Liver (tissue), 9 donors: ENCODE data around the gene SSPN. TPM values are rescaled to one million over a fixed set of nuclear protein-coding genes. Genes with fewer than 3 reads are reported as not detected.

Experiments used
- DNase-seq: peaks from one replicate; pipeline ENCODE4 v3.0.0-alpha.2; 2017; ENCODE audit warnings: low spot score
- H3K27ac ChIP-seq, 2 donors: one replicate each; pipeline ENCODE4 v1.7.0; 2013; ENCODE audit warnings: inconsistent platforms in 2 of 2, low read length in 2 of 2, control low read depth in 1 of 2, low read depth in 1 of 2, mild to moderate bottlenecking in 1 of 2
- H3K27me3 ChIP-seq, 4 donors: one replicate each; pipeline versions ENCODE4 v1.6.1 to v1.7.0; 2013; ENCODE audit warnings: low read length in 3 of 4, inconsistent platforms in 1 of 4, mild to moderate bottlenecking in 1 of 4, moderate library complexity in 1 of 4; ENCODE audit not compliant: control insufficient read depth in 4 of 4, insufficient read depth in 4 of 4
- H3K36me3 ChIP-seq, 4 donors: one replicate each; pipeline versions ENCODE4 v1.6.1 to v1.7.0; 2013; ENCODE audit warnings: low read length in 3 of 4, mild to moderate bottlenecking in 3 of 4, low read depth in 1 of 4, moderate library complexity in 1 of 4; ENCODE audit not compliant: control insufficient read depth in 4 of 4, insufficient read depth in 3 of 4
- H3K4me1 ChIP-seq, 4 donors: one replicate each; pipeline versions ENCODE4 v1.6.1 to v1.7.0; 2013; ENCODE audit warnings: low read length in 3 of 4, mild to moderate bottlenecking in 3 of 4, moderate library complexity in 1 of 4; ENCODE audit not compliant: control insufficient read depth in 4 of 4, insufficient read depth in 4 of 4
- H3K4me3 ChIP-seq, 3 donors: one replicate each; pipeline versions ENCODE4 v1.6.1 to v1.7.0; 2013; ENCODE audit warnings: low read length in 3 of 3, control low read depth in 1 of 3, low read depth in 1 of 3, mild to moderate bottlenecking in 1 of 3
- H3K9ac ChIP-seq, 2 donors: one replicate each; pipeline ENCODE4 v1.7.0; 2013; ENCODE audit warnings: low read length in 2 of 2, mild to moderate bottlenecking in 2 of 2, moderate library complexity in 2 of 2, control low read depth in 1 of 2, low read depth in 1 of 2
- H3K9me3 ChIP-seq, 4 donors: one replicate each; pipeline versions ENCODE4 v1.6.1 to v1.7.0; 2013; ENCODE audit warnings: low read length in 3 of 4; ENCODE audit not compliant: control insufficient read depth in 4 of 4
- EGR1 ChIP-seq, 2 donors: IDR thresholded peaks; 2 replicates each; pipeline ENCODE4 v1.6.1; 2016 to 2018; ENCODE audit warnings: antibody characterized with exemption in 2 of 2, low read depth in 2 of 2
- FOXA1 ChIP-seq: IDR thresholded peaks from 2 replicates; pipeline ENCODE4 v1.6.1; 2016; ENCODE audit warnings: antibody characterized with exemption
- FOXA2 ChIP-seq: IDR thresholded peaks from 2 replicates; pipeline ENCODE4 v1.6.1; 2016; ENCODE audit warnings: antibody characterized with exemption
- GABPA ChIP-seq, 2 donors: IDR thresholded peaks in 1 of 2; conservative IDR thresholded peaks in 1 of 2; 2 replicates each; pipeline ENCODE4 v1.6.1; 2016; ENCODE audit warnings: antibody characterized with exemption in 2 of 2, mild to moderate bottlenecking in 1 of 2, moderate library complexity in 1 of 2
- HNF4A ChIP-seq, 2 donors: conservative IDR thresholded peaks; 2 replicates each; pipeline ENCODE4 v1.6.1; 2016; ENCODE audit warnings: antibody characterized with exemption in 2 of 2, mild to moderate bottlenecking in 2 of 2
- HNF4G ChIP-seq: IDR thresholded peaks from 2 replicates; pipeline ENCODE4 v1.6.1; 2016; ENCODE audit warnings: antibody characterized with exemption
- JUND ChIP-seq, 2 donors: IDR thresholded peaks; 2 replicates each; pipeline ENCODE4 v1.6.1; 2016; ENCODE audit warnings: antibody characterized with exemption in 2 of 2
- NR2F2 ChIP-seq: IDR thresholded peaks from 2 replicates; pipeline ENCODE4 v1.6.1; 2016; ENCODE audit warnings: antibody characterized with exemption
- RAD21 ChIP-seq, 2 donors: IDR thresholded peaks; 2 replicates each; pipeline ENCODE4 v1.6.1; 2016; ENCODE audit warnings: antibody characterized with exemption in 2 of 2, mild to moderate bottlenecking in 2 of 2
- RXRA ChIP-seq, 2 donors: IDR thresholded peaks; 2 replicates each; pipeline ENCODE4 v1.6.1; 2017 to 2018; ENCODE audit warnings: antibody characterized with exemption in 2 of 2, mild to moderate bottlenecking in 1 of 2
- SP1 ChIP-seq: IDR thresholded peaks from 2 replicates; pipeline ENCODE4 v1.6.1; 2018; ENCODE audit warnings: antibody characterized with exemption, mild to moderate bottlenecking
- YY1 ChIP-seq: IDR thresholded peaks from 2 replicates; pipeline ENCODE4 v1.6.1; 2016; ENCODE audit warnings: antibody characterized with exemption, mild to moderate bottlenecking
- WGBS: extraction: QIAGEN DNeasy Blood & Tissue Kit; methylation state at CpG from one replicate; pipeline ENCODE4 v1.1.7; 2013; 5-methylcytosine and 5-hydroxymethylcytosine counted together
- polyA plus RNA-seq, 2 donors: library from polyadenylated mRNA; stranded (reverse) in 1 of 2; unstranded in 1 of 2; fragments of 200-250 nt in 1 of 2; fragments of >200 nt in 1 of 2; fragmentation: Nextera tagmentation in 1 of 2; extraction: Ambion mirVana in 1 of 2; gene quantifications; one replicate each; pipeline versions ENCODE4 v1.2.1 to v1.2.3, GENCODE V29; 2013 to 2015
- total RNA-seq, 2 donors: library from RNA; depleted of rRNA; stranded (reverse); fragments of >200 nt; gene quantifications; one replicate each; pipeline ENCODE4 v1.2.3, GENCODE V29; 2014
- TF ChIP-seq, protein P1 (sequence below): IDR thresholded peaks from 2 replicates; pipeline ENCODE4 v1.6.1; 2016; ENCODE audit warnings: antibody characterized with exemption, mild to moderate bottlenecking
- TF ChIP-seq, protein P2 (sequence below): IDR thresholded peaks from 2 replicates; pipeline ENCODE4 v1.6.1; 2016; ENCODE audit warnings: antibody characterized with exemption
- TF ChIP-seq, protein P3 (sequence below): IDR thresholded peaks from 2 replicates; pipeline ENCODE4 v1.6.1; 2016; ENCODE audit warnings: antibody characterized with exemption
- TF ChIP-seq, protein P4 (sequence below): IDR thresholded peaks from 2 replicates; pipeline ENCODE4 v1.6.1; 2016; ENCODE audit warnings: antibody characterized with exemption
- donor health status: healthy.
- donor health status: healthy.
- donor health status: healthy.
- donor health status: healthy.
- donor health status: healthy.

SSPN gene
- total and polyA plus RNA-seq, 4 donors, result 0.33 to 0.67 (median 0.46) TPM

- TF ChIP-seq HNF4G, result no peak
- no peak for TF ChIP-seq EGR1 (IDR thresholded peaks at IDR 0.05; ENCODE audit: low read depth in 2 of 2)
- no peak for TF ChIP-seq FOXA2
- TF ChIP-seq RXRA (IDR thresholded peaks at IDR 0.05), result no peak
- TF ChIP-seq SP1, result no peak
- TF ChIP-seq JUND (IDR thresholded peaks at IDR 0.05), result no peak
- TF ChIP-seq, protein P1, sequence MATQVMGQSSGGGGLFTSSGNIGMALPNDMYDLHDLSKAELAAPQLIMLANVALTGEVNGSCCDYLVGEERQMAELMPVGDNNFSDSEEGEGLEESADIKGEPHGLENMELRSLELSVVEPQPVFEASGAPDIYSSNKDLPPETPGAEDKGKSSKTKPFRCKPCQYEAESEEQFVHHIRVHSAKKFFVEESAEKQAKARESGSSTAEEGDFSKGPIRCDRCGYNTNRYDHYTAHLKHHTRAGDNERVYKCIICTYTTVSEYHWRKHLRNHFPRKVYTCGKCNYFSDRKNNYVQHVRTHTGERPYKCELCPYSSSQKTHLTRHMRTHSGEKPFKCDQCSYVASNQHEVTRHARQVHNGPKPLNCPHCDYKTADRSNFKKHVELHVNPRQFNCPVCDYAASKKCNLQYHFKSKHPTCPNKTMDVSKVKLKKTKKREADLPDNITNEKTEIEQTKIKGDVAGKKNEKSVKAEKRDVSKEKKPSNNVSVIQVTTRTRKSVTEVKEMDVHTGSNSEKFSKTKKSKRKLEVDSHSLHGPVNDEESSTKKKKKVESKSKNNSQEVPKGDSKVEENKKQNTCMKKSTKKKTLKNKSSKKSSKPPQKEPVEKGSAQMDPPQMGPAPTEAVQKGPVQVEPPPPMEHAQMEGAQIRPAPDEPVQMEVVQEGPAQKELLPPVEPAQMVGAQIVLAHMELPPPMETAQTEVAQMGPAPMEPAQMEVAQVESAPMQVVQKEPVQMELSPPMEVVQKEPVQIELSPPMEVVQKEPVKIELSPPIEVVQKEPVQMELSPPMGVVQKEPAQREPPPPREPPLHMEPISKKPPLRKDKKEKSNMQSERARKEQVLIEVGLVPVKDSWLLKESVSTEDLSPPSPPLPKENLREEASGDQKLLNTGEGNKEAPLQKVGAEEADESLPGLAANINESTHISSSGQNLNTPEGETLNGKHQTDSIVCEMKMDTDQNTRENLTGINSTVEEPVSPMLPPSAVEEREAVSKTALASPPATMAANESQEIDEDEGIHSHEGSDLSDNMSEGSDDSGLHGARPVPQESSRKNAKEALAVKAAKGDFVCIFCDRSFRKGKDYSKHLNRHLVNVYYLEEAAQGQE, result no peak
Measured at GRCh38 chr12:26156201-26156871, 39.0 kb upstream of the SSPN start (continued).

GRCh38 chr12:26157001-26157400 is 38.4 kb upstream of the SSPN start:
- WGBS, result 30% methylated on average over 3 of the region's 3 CpGs
- H3K36me3 ChIP-seq, result no peaks in the 10 kb centered on the region
- no peak overlapping the region for H3K4me3 ChIP-seq
- no peak for TF ChIP-seq RAD21 (IDR thresholded peaks at IDR 0.05)
- no peak for TF ChIP-seq FOXA2
- no peak for TF ChIP-seq SP1
- TF ChIP-seq, protein P2, sequence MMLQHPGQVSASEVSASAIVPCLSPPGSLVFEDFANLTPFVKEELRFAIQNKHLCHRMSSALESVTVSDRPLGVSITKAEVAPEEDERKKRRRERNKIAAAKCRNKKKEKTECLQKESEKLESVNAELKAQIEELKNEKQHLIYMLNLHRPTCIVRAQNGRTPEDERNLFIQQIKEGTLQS, result no peak
- no peak for TF ChIP-seq RXRA (IDR thresholded peaks at IDR 0.05)
- TF ChIP-seq EGR1 (IDR thresholded peaks at IDR 0.05; ENCODE audit: low read depth in 2 of 2), result no peak
- TF ChIP-seq GABPA (IDR thresholded peaks at IDR 0.05 in 1 of 2, conservative IDR thresholded peaks at IDR 0.05 in 1 of 2), result no peak
- TF ChIP-seq NR2F2, result no peak
- no peak for TF ChIP-seq HNF4A (conservative IDR thresholded peaks at IDR 0.05)
- H3K4me1 ChIP-seq, result no peaks in the 10 kb centered on the region
- H3K9ac ChIP-seq, result no peak overlapping the region
- H3K9me3 ChIP-seq, result no peaks in the 10 kb centered on the region
- no peak overlapping the region for H3K27ac ChIP-seq
- H3K27me3 ChIP-seq, result peaks cover 0 to 2% (median 0%) of the 10 kb centered on the region in 4 donors
- DNase-seq, result no peak

DNA sequence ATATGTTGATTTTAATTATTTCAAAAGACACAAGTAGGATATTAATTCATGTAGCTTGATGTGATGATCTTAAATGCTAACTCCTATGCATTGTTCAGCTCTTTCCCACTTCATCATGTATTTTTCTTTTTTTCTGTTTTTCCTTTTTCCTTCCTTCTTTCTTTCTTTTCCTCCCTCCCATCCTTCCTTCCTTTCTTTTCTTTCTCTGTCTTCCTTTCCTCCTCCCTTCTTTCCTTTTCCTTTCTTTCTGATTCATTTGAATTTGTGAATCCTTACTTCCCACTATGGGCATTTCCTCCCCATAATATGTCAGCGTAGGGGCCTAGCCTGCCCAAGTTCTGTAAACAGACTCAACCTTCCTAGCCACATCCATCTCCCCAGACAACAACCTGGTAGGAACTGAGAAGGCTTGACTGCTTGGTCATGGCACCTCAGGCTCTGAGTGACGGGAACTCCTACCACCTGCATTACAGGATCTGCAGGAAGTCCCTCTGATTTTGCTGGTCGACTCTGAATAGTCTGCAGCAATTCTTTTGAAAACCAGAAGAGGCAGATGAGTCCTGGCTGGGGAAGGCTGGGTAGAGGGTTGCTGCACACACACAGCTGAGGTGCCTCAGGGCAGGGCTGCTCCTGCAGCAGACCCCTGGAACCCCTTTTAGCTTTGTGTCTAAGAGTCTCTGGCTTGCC is 37.2 kb upstream of the SSPN start:
- WGBS, result 69% methylated on average over 3 of the region's 3 CpGs

More for the DNA sequence above, 37.2 kb upstream of the SSPN start:
- no peak for DNase-seq
- Histone ChIP-seq H3K9me3 (no peaks in the 10 kb centered on the region), H3K4me1 (no peaks in the 10 kb centered on the region), H3K36me3 (no peaks in the 10 kb centered on the region), H3K27me3 (peaks cover 0 to 2% (median 0%) of the 10 kb centered on the region in 4 donors), H3K27ac (no peak overlapping the region), H3K4me3 (no peak overlapping the region), H3K9ac (no peak overlapping the region)
- TF ChIP-seq JUND (IDR thresholded peaks at IDR 0.05), result no peak
- no peak for TF ChIP-seq FOXA2
- TF ChIP-seq, protein P2, result no peak
- TF ChIP-seq, protein P3, sequence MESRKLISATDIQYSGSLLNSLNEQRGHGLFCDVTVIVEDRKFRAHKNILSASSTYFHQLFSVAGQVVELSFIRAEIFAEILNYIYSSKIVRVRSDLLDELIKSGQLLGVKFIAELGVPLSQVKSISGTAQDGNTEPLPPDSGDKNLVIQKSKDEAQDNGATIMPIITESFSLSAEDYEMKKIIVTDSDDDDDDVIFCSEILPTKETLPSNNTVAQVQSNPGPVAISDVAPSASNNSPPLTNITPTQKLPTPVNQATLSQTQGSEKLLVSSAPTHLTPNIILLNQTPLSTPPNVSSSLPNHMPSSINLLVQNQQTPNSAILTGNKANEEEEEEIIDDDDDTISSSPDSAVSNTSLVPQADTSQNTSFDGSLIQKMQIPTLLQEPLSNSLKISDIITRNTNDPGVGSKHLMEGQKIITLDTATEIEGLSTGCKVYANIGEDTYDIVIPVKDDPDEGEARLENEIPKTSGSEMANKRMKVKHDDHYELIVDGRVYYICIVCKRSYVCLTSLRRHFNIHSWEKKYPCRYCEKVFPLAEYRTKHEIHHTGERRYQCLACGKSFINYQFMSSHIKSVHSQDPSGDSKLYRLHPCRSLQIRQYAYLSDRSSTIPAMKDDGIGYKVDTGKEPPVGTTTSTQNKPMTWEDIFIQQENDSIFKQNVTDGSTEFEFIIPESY, result no peak
- TF ChIP-seq, protein P1, result no peak
- TF ChIP-seq HNF4A (conservative IDR thresholded peaks at IDR 0.05), result no peak
- no peak for TF ChIP-seq YY1
- no peak for TF ChIP-seq EGR1 (IDR thresholded peaks at IDR 0.05; ENCODE audit: low read depth in 2 of 2)
- no peak for TF ChIP-seq FOXA1
- TF ChIP-seq, protein P4, sequence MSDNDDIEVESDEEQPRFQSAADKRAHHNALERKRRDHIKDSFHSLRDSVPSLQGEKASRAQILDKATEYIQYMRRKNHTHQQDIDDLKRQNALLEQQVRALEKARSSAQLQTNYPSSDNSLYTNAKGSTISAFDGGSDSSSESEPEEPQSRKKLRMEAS, result no peak
- no peak for TF ChIP-seq NR2F2
- no peak for TF ChIP-seq SP1
